Heart right ventricle (tissue), 16 donors: ENCODE data around the gene SAA1. TPM values are rescaled to one million over a fixed set of nuclear protein-coding genes. Genes with fewer than 3 reads are reported as not detected.
"Not testable (repeated sequence)": the region's sequence is repeated elsewhere in the genome, so short reads cannot be mapped to it uniquely, and the experiment has no call there.

Experiments
- ATAC-seq, 8 donors: fragments of 200-7000 bp; cut with Tn5 transposase; one replicate each; pipeline ENCODE4 v1.9.1; 2020; ENCODE audit warnings: mild to moderate bottlenecking in 8 of 8, moderate library complexity in 8 of 8, moderate number of reproducible peaks in 1 of 8
- DNase-seq, 2 donors: peaks; one replicate each; pipeline ENCODE4 v3.0.0-alpha.2; 2020
- H3K27ac ChIP-seq, 10 donors: fragments of 200-600 bp; sonication (generic) in 2 of 10; one replicate each; pipeline versions ENCODE4 v1.5.0 to v1.8.0; 2020 to 2022; ENCODE audit warnings: mild to moderate bottlenecking in 3 of 10
- H3K27me3 ChIP-seq, 7 donors: fragments of 200-600 bp; one replicate each; pipeline ENCODE4 v1.8.0; 2021 to 2022; ENCODE audit warnings: mild to moderate bottlenecking in 2 of 7
- H3K36me3 ChIP-seq, 9 donors: fragments of 200-600 bp; sonication (generic) in 1 of 9; one replicate each; pipeline versions ENCODE4 v1.5.0 to v1.8.0; 2020 to 2022; ENCODE audit warnings: mild to moderate bottlenecking in 2 of 9
- H3K4me1 ChIP-seq, 9 donors: fragments of 200-600 bp; sonication (generic) in 1 of 9; one replicate each; pipeline versions ENCODE4 v1.5.0 to v1.8.0; 2020 to 2022; ENCODE audit warnings: mild to moderate bottlenecking in 4 of 9
- H3K4me3 ChIP-seq, 10 donors: fragments of 200-600 bp; sonication (generic) in 2 of 10; one replicate each; pipeline versions ENCODE4 v1.5.0 to v1.8.0; 2020 to 2022; ENCODE audit warnings: mild to moderate bottlenecking in 7 of 10, moderate library complexity in 2 of 10
- H3K9me3 ChIP-seq, 11 donors: fragments of 200-600 bp in 10 of 11; sonication (generic) in 2 of 11; one replicate each; pipeline versions ENCODE4 v1.5.0 to v1.8.0; 2013 to 2022; ENCODE audit warnings: mild to moderate bottlenecking in 2 of 11, control low read depth in 1 of 11, moderate library complexity in 1 of 11
- WGBS, 2 donors: extraction: QIAGEN DNeasy Blood & Tissue Kit; methylation state at CpG; one replicate each; pipeline ENCODE4 v1.1.7; 2013; ENCODE audit warnings: inconsistent platforms in 1 of 2; 5-methylcytosine and 5-hydroxymethylcytosine counted together
- intact Hi-C, 10 donors: fragments of 100-400 bp; cut with DNase I; formaldehyde crosslinking; loops; one replicate each; pipeline versions ENCODE4 v1.11.1 to v1.14.2; 2022
- polyA plus RNA-seq, 2 donors: library from polyadenylated mRNA; stranded (reverse); fragments of 200-250 nt; gene quantifications; one replicate each; pipeline ENCODE4 v1.2.3, GENCODE V29; 2013
- total RNA-seq, 10 donors: library from RNA; stranded (reverse); fragmentation: NEBNext Ultra II Directional in 3 of 10; extraction: Animal tissue kit (Norgen Biotek cat#: 25700) in 3 of 10; gene quantifications; one replicate each; pipeline versions ENCODE4 v1.2.1 to v1.2.4, GENCODE V29; 2021 to 2023
- TF ChIP-seq, protein P1 (sequence below), 9 donors: fragments of 200-600 bp; sonication (generic) in 2 of 9; IDR thresholded peaks; one replicate each; pipeline versions ENCODE4 v1.5.0 to v1.8.0; 2021 to 2022; ENCODE audit warnings: antibody characterized with exemption in 9 of 9, mild to moderate bottlenecking in 5 of 9, moderate library complexity in 1 of 9
- donor health status: Arrhythmogenic right ventricular cardiomyopathy.
- donor health status: ischemic (EF 13 %, LVEDD 7.1; RV severe dilation, severe dysfunction).
- donor health status: healthy with polysubstance abuse.
- donor health status: DM: no; HTN: yes; CAD: no.
- donor health status: DM: no; HTN: no; CAD: no.
- donor health status: ischemic (EF 25% LVEDD 6.9; RV normal size, moderate dysfunction).
- donor health status: ischemic (EF 25% LVEDD 5.7; RV mildly dilated, moderate dysfunction).
- donor health status: healthy.
- donor health status: DM: yes; HTN: yes; CAD: no.
- donor health status: Ischemic cardiomyopathy.
- donor health status: ischemic (EF 35%, LVEDD 5.7; RV mildly dilated, moderate dysfunction).
- donor health status: nonischemic (EF 11% LVEDD 7.7; RV severe dilation, severe dysfunction).
- donor health status: DM: yes; HTN: yes; CAD: no.
- donor health status: PGD.
- donor health status: ischemic (EF 29% LVEDD 5.4; RV normal size, mild dysfunction).
- donor health status: nonischemic (EF 23%, LVEDD 6.1; RV moderate dilation, normal function).

SAA1 gene
- total and polyA plus RNA-seq, 12 donors: 0.57 to 29.0 (median 1.9) TPM; not detected in 2

DNA sequence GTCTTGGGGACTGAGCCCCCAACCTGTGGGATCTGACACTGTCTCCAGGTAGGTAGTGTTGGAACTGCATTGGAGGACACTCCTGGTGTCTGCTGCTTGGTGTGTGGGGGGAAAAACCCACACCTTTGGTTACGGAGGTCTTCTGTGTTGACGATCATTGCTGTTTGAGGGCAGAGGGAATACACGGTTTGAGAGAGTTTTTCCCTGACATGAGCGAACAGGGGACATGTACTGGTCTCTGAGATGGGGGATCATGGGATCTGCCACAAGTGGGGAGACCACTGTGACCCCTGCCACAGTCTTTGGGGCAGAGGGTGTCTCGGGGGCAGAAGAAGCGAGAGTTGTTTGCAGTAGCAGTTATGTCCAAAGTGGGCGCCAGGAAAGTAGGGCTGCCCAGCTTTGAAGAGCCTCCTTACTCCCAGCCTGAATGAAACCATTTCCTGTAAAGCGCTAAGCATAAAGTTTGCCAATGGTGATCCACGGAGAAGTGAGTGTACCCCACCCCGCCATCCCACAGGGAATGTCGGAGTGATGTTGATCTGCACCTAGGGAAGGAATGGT lies 12.2 kb upstream of the SAA1 start:
- H3K27me3 ChIP-seq: peaks cover 0 to 12% (median 0%) of the 10 kb centered on the region in 7 donors
- H3K9me3 ChIP-seq: no peaks in the 10 kb centered on the region
- no peaks in the 10 kb centered on the region for H3K4me1 ChIP-seq
- no peak for DNase-seq
- TF ChIP-seq, protein P1, sequence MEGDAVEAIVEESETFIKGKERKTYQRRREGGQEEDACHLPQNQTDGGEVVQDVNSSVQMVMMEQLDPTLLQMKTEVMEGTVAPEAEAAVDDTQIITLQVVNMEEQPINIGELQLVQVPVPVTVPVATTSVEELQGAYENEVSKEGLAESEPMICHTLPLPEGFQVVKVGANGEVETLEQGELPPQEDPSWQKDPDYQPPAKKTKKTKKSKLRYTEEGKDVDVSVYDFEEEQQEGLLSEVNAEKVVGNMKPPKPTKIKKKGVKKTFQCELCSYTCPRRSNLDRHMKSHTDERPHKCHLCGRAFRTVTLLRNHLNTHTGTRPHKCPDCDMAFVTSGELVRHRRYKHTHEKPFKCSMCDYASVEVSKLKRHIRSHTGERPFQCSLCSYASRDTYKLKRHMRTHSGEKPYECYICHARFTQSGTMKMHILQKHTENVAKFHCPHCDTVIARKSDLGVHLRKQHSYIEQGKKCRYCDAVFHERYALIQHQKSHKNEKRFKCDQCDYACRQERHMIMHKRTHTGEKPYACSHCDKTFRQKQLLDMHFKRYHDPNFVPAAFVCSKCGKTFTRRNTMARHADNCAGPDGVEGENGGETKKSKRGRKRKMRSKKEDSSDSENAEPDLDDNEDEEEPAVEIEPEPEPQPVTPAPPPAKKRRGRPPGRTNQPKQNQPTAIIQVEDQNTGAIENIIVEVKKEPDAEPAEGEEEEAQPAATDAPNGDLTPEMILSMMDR (IDR thresholded peaks at IDR 0.05): no peak
- H3K4me3 ChIP-seq: no peak overlapping the region
- 82 to 85% methylated on average over 11 of the region's 11 CpGs for WGBS, 2 donors
- intact Hi-C loops: no loop called here
- no peaks in the 10 kb centered on the region for H3K36me3 ChIP-seq
- ATAC-seq: no peak
- H3K27ac ChIP-seq: no peak overlapping the region

DNA sequence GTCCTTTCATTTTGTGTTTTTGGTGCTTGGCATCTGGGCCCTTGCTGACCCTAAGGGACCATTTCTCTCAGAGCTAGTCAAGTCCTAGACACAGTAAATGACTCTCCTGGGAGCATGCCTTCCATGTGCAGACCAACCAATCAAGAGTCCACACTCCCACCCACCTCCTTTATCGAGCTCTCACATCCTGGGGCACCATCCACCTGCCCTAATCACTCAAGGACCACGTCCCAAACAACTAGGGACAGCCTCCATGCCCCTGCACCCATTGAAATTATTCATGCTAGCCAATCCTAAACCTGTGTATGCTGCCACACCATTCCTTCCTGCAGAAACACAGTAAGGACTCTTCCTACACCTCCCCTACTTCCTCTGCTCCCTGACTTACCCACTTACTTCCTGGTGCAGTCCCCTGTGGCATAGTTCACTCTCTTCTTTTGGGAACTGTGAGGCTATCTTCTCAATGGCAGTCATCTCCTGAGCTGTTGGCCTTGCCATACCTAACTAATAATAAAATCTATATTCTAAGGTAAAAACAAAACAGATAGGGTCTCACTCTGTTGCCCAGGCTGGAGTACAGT lies 11.2 kb upstream of the SAA1 start:
- WGBS, 2 donors: 58 to 64% methylated on average over 2 of the region's 2 CpGs
- TF ChIP-seq, protein P1 (IDR thresholded peaks at IDR 0.05): no peak
- intact Hi-C loops: no loop called here

DNA sequence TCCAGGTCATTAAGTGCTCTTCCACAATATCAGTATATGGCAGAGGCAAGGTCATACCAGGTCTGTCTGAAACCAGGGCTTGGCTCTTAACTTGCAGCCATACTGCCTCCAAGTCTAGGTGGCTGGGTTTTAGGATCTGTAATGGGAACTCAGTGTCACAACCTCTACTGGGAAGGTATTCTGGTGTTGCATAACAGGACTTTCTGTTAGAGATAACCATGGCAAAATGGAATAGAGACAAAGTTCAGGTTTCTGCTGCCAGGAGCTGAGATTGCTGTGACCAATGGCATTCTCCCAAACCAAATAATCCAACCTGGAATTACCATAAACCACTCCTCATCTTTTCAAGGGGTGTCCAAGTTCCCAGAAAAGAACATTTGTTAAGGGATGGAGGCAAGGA lies 6.8 kb upstream of the SAA1 start:
- Histone ChIP-seq H3K36me3 (no peaks in the 10 kb centered on the region), H3K4me3 (no peak overlapping the region), H3K9me3 (no peaks in the 10 kb centered on the region), H3K4me1 (no peaks in the 10 kb centered on the region), H3K27me3 (peaks cover 0 to 3% (median 0%) of the 10 kb centered on the region in 7 donors), H3K27ac (no peak overlapping the region)
- TF ChIP-seq, protein P1 (IDR thresholded peaks at IDR 0.05): no peak
- ATAC-seq (no peak), DNase-seq (no peak)
- intact Hi-C loops: no loop called here

More for the DNA sequence above, 11.2 kb upstream of the SAA1 start:
- Histone ChIP-seq H3K36me3 (no peaks in the 10 kb centered on the region), H3K9me3 (no peaks in the 10 kb centered on the region), H3K27ac (no peak overlapping the region), H3K4me3 (no peak overlapping the region), H3K27me3 (peaks cover 0 to 7% (median 0%) of the 10 kb centered on the region in 7 donors), H3K4me1 (no peaks in the 10 kb centered on the region)
- ATAC-seq: no peak
- no peak for DNase-seq

DNA sequence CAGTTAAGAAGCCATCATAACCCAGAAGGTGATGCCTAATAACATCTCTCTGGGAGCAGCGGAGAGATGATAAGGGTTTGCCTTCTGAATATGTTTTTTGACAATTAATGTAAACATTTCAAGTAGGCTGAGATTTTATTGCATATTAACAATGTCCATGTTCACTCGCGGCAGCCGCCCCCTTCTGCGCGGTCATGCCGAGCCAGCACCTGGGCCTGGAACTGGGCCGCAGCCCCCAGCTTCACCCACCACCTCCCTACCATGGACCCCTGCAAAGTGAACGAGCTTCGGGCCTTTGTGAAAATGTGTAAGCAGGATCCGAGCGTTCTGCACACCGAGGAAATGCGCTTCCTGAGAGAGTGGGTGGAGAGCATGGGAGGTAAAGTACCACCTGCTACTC lies 4.3 kb upstream of the SAA1 start:
- H3K9me3 ChIP-seq: no peaks in the 10 kb centered on the region
- no peak overlapping the region for H3K27ac ChIP-seq
- WGBS, 2 donors: 96% methylated on average over 14 of the region's 14 CpGs
- H3K4me3 ChIP-seq: no peak overlapping the region
- no peaks in the 10 kb centered on the region for H3K36me3 ChIP-seq
- intact Hi-C loops: no loop called here
- H3K4me1 ChIP-seq: peaks cover 0 to 7% (median 0%) of the 10 kb centered on the region in 9 donors
- DNase-seq (no peak), ATAC-seq (no peak)
- peaks cover 0 to 3% (median 0%) of the 10 kb centered on the region in 7 donors for H3K27me3 ChIP-seq
- TF ChIP-seq, protein P1 (IDR thresholded peaks at IDR 0.05): no peak

- H3K36me3 ChIP-seq, H3K9me3 ChIP-seq, H3K27ac ChIP-seq, H3K4me3 ChIP-seq, H3K27me3 ChIP-seq, intact Hi-C loops, DNase-seq, ATAC-seq, H3K4me1 ChIP-seq: not testable (repeated sequence)
- 60 to 63% methylated on average over 8 of the region's 8 CpGs for WGBS, 2 donors
Measured at GRCh38 chr11:18262681-18263350, 3.2 kb upstream of the SAA1 start.
